GM11168 (cell line): ENCODE results near the gene TMEM101.

ENCODE experiments used
- in situ Hi-C: fragments of 300-500 bp; cut with MboI; formaldehyde crosslinking; loops from one replicate; pipeline ENCODE4 v1.12.0; 2022; ENCODE audit warnings: low sequenced_read_pairs; ENCODE audit not compliant: unreplicated experiment

Gene TMEM101

DNA sequence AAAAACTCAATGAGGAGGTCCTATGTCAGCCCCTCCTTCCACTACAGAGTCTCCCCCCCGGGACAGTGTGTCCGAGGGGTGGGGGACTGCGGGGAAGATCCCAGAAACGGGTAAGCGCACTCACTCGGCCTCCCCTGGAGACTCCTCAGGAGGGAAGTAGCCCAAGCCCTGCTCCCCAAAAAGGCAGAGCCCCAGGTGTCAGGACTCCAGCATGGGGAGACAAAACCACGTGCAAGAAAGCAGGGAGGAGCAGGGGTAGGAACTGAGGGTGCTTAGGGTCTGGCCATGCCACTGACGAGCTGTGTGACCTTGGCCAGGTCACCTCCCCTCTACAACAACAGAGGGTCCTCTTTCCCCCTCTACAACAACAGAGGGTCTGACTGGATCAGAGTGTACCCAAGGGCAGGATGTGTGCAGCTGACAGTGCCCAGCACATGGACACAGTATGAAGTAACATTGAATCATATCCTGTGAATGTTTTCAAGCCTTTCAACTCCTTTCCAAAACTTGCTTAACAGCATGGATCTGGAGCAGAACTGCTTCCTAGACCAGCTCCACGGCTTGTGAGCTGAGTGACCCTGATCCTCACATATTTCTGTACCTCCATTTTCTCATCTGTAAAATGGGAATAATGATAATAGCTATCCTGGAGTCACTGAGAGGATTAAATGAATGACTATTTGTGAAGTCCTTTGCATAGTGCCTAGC, 12.5 kb downstream of the TMEM101 start:
- in situ Hi-C loops = no loop called here

DNA sequence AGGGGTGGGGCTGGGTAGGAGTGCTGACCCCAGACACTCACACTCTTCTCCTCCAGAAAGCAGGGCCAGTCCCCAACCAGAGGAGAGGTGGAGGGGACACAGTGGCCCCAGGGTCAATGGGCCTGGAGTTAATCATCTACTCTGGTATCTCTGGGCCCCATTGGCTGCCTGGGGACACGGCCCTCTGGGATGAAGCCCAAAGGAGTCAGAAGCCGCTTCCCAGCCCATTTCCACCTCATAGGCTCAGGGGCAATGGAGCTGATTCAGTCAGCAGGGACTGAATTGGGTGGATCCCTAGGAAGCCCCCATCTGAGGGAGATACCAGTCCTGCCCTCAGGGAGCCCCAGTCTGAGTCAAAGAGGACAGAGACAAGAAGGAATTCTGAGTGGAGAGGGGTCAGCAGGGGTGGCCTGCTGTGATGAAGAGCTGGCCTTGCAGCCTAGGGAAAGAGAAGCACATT, 13.3 kb downstream of the TMEM101 start:
- in situ Hi-C loops = no loop called here

DNA sequence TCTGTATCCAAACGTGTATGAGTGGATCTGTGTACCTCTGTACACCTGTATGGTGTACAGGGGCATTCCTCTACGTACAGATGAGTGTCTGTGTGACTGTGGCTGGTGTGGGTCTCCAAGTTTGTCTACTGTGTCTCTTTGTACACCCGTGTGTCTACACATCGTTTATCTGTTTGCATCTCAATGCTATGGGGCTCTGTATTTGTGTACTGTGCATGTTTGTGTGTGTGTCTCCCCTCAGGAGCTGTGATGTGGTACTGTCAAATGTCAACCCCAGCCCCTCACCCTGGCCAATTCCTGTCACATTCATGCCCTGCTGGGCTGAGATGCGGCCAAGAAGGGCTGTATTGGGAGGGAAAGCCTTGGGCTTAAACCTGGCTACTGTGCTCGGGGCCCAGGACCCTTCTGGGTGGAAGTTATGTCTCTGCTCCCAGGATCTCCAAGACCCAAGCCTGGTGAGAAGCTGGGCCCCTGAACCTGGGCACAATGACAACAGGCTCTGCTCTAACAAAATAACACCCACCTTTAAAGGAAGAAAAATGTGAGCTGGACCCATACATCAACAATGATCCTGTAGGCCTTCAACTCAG, 13.8 kb downstream of the TMEM101 start:
- in situ Hi-C loops = no loop called here

DNA sequence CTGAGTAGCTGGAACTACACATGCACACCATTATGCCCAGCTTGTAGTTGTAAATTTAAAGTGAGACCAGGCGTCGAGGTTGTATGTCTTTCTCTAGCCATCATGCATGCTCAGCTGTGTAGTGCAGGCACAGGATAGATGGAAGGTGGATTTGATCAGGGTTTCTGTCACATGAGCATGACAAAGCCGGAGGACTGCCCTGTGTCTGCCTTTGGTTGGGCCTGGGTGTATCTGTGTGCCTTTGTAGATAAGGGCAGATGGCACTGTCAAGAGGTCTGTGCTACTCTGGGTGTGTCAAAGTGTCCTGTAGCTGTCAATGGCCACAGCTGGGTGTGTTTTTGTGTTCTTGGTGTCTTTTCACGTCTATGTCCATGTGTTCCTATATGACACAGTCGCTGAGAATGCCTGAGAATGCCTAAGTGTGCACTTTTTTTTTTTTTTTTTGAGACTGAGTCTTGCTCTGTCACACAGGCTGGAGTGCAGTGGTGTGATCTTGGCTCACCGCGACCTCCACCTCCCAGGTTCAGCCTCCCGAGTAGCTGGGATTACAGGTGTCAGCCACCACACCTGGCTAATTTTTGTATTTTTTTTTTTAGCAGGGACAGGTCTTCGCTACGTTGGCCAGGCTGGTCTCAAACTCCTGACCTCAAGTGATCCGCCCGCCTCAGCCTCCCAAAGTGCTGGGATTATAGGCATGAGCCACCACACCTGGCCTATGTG, 14.5 kb downstream of the TMEM101 start:
- in situ Hi-C loops = no loop called here

DNA sequence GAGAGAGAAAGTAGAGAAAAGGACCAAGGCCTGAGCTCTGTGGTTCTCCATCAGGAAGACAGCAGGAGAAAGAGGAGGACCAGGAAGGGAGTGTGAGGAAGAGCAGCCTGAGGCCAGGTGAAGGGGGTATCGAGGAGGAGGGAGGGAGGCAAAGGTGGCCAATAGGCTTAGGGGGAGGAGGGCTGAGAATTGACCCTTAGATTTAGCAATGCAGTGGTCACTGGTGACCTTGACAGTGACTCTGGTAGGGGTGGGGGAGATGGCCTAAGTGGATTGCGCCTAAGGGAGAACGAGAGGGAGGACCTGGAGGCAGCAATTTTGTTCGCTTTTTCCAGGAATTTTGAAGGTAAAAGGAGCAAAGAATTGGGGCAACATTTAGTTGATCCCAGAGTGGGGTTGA, 15.7 kb downstream of the TMEM101 start:
- in situ Hi-C loops = loop anchor here (10.0 kb wide), 1 partner anchor 54 kb away; the partner anchor contains the start of gene PPY

DNA sequence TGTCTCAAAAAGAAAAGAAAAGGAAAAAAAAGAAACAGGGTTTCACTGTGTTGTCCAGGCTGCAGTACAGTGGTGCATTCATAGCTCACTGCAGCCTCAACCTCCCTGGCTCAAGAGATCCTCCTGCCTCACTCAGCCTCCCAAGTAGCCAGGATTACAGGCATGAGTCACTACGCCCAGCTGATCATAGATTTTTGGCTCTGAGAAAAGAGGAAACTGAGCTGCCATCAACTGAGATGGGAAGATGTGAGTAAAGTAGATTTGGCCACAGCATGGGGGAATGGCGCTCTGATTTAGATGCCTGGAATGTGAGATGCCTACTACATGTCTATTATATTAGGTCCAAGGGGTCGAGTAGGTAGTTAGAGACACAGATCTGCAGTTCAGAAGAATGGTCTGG, 16.2 kb downstream of the TMEM101 start:
- in situ Hi-C loops = loop anchor here (10.0 kb wide), 1 partner anchor 54 kb away; the partner anchor contains the start of gene PPY

DNA sequence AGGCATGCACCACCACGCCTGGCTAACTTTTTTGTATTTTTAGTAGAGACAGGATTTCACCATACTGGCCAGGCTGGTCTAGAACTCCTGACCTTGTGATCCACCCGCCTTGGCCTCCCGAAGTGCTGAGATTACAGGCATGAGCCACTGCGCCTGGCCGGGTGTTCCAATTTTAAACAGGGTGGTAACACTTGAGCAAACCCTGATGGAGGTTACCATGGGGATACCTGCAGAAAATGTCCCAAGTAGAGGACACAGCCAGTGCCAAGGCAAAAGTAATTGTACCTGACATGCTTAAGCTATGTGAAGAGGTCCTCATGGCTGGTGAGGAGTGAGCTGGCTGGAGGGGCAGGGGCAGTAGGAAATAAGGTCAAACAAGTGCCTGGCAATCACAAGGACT, 17.6 kb downstream of the TMEM101 start:
- in situ Hi-C loops = loop anchor here (10.0 kb wide), 1 partner anchor 52 kb away; the partner anchor contains the start of gene PPY

DNA sequence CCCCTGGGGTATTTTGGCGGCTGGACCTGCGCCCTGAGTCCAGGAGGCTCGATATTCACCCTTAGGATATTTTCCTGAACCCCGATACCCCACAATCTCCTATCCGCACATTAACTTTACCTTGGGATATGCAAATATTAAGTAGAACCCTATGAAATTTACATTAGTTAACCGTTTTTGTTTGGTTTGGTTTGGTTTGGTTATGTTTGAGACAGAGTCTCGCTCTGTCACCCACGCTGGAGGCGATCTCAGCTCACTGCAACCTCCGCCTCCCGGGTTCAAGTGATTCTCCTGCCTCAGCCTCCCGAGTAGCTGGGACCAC, 19.7 kb downstream of the TMEM101 start:
- in situ Hi-C loops = loop anchor here (10.0 kb wide), 1 partner anchor 50 kb away; the partner anchor contains the start of gene PPY

DNA sequence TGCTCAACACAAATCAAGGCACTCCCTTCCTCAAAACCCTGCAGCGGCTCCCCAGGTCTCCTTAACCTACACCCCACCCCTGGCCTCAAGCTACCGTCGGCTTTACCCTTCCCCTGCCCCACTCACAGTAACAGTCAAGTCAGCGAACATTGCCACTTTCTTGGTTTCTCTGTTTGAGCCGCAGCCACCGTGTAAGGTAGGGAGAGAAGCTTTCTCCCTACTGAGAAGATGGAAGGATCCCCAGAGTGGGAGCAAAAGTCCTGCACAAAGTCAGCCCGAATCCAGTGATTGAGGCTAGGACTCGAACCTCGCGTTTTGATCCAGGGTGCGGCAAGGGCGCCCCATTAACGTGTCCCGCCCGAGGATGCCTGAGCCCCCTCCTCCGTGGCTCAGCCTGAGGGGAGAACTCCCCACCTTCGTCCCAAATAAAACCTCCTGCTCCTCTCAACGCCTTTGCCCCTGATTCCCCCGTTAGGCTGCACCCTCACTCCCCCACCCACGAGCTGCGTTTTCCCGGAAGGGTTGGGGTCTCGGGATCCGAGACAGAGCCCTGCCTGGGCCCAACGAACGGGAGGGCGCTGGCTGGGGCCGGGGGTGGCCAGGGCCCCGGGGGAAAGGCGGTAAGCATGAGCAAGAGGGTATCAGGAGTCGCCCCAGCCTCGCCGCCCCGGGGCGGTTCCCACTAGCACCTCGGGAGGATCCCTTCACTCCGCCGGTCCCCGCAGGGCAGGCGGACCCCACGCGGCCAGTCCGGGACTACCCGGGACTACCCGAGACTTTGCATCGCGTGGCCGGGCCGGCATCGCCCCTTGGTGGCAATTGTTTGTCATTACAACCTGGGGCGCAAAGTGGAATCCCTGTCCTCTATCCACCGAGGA, 20.3 kb downstream of the TMEM101 start:
- in situ Hi-C loops = loop anchor here (10.0 kb wide), 1 partner anchor 50 kb away; the partner anchor contains the start of gene PPY

DNA sequence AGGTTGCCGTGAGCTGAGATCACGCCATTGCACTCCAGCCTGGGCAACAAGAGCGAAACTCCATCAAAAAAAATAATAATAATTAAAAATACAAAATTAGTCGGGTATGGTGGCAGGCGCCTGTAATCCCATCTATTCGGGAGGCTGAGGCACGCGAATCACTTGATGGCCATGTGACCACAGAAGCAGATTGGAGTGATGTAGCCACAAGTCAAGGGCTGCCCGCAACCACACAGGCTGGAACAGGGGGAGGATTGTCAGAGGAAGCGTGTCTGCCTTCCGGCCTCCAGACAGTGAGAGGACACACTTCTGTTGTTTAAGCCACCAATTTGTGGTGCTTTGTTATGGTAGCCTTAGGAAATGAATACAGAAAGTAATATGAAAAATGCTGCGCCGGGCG, 22.1 kb downstream of the TMEM101 start:
- in situ Hi-C loops = loop anchor here (10.0 kb wide), 1 partner anchor 48 kb away; the partner anchor contains the start of gene PPY

DNA sequence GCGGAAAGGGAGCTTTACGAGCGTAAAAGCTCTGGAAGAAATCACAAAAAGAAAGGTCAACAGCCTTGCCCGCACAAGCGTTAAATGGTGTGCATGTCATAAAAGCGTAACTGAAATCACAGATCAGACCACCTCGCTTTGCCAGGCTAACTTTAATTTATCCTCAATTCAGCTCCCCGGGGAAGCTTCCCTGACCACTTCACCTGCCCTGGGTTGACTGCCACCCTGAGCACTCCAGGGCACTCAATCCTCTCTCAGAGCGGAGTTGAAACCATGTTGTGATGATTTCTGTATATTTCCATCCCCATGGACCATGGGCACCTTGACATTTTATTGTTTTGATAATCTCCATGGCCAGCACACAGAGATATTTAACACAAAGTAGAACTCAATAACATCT, 26.5 kb downstream of the TMEM101 start:
- in situ Hi-C loops = no loop called here

DNA sequence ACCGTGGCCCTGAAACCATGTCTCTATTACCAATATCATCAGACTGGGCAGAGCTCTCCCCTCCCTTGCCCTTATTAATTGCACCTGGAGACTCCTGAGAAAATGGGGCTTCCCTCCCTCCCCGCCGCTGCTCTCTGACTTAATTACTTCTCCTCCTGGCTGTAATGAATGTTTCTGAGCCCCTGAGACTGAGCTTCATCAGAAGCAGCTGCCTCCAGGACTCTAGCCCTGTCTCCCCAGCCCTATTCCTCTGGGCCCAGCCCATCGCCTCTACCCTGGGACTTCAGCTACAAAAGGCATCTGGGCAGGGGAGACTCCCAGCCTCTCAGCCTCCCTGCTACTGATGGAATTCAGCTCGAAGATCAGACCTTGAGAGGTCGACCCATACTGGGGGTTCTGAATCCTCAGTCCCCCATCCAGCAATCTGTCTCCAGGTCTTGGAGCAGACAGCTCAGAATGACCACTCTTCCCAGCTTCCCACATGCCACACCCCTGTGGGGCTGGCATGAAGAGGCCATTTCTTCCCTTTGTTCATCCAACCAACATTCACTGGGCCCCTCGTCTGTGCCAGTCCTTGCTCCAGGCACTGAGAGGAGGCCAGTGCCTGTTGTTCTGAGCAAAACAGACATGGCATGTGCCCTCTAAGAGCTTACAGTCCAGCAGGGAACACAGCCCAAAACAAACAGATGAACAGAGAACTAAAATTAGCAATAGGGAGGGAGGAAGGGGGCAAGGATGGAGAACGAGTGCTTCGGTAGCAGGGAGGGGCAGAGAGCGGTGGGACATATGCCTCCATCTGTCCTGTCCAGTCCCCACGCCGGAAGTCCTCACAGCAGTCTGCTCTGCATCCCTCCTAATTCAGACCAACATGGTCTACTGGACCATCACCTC, 27.4 kb downstream of the TMEM101 start:
- in situ Hi-C loops = no loop called here

DNA sequence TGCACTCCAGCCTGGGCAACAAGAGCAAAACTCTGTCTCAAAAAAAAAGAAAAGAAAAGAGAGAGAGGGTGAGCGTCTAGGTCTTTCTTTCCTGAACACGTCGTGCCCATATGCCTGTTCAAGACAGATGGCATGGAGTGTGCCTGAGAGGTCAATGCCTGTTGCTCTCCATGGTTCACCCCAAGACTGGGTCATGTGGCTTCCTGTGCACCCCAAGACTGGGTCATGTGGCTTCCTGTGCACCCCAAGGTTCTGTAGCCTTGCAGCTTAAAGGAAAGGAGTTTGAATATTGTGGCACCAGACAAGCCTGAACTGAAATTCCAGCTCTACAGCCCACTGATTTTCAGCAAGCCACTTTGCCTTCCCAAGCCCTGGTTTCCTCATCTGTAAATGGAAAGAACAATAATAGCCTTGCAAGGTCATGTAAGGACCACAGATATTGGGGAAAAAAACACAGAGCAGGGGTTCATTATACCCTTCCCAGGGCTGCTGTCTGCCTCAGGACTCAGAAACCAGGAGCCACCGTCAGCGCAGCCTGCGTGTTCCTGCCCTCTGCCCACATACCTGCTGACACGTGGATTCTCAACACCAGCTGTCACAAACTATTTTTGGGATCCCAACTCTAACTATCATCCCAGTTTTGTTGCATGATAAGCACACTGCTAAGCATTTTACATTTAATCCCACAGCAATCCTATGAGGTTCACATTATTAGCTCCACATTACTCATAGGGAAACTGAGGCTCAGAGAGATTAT, 28.4 kb downstream of the TMEM101 start:
- in situ Hi-C loops = no loop called here

DNA sequence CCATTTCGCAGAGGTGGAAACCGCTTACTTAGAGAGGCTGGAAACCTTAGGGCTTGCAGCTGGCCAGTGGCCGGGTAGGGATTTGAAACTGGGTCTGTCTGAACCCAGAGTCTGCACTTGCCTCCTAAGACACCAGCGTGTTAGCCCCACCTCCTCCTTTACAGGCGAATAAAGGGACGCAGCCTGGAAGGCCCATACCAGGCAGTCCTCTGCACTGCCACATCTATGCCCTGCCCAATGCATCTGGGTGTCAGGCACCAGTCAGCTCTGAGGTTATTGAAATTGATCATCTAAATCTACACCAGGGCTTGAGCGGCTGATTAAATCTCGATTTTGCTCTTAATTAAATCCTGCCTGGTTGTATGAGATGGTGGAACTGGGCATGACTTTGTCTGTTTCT, 30.2 kb downstream of the TMEM101 start:
- in situ Hi-C loops = no loop called here

DNA sequence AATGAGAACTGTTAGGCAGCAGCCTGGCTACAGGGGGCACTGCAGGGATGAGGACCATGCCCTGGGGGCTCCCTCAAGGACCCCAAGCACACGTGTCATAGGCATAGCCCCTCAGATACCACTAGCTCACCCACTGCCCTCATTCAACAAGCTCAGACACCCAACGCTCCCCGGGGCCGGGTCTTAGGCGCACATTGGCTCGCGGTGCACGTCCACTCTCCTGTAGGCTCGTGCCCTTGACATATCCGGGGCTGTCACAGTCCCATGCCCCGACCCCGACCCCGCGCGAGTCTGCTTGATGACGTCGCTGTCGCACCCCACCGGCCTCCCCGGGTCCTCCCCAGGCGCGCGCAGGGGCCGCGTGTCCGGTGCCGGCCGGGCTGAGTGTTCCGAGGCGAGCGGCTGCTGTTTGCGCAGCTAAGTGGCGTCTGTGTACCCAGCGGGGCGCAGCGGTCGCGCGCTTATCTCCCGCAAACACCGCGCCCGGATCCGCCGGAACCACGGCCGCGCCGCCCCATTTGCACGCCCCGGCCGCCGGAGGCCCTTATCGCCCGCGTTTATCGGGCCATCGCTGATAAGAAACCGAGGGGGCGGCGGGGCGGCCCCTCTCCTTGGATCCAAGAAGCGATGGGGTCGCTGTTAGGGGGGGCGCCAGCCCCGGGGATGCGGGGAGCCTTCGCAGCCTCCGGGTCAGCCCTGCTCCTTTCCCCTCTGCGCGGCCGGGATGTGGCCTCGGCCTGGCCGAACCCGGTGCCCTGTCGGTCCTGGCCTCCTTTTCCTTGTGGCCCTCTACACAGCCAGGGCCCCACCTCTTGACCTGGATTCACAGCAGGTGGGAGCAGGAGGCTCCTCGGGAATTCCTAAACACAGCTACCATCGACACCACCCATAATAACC, 31.0 kb downstream of the TMEM101 start:
- in situ Hi-C loops = no loop called here

DNA sequence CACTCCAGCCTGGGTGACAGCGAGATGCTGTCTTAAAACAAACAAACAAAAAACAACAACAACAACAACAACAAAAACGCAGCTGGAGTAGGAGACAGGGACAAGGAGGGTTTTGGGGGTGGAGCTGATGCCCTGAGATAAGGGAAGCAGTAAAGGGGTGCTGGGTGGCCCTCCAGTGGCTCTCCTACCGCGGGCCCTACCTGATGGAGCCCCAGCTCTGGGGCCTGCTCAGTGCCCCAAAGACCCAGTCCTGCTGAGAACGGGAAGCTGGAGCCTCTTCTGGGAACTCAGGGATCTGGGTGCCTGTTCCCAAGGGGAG, 31.6 kb downstream of the TMEM101 start:
- in situ Hi-C loops = no loop called here

DNA sequence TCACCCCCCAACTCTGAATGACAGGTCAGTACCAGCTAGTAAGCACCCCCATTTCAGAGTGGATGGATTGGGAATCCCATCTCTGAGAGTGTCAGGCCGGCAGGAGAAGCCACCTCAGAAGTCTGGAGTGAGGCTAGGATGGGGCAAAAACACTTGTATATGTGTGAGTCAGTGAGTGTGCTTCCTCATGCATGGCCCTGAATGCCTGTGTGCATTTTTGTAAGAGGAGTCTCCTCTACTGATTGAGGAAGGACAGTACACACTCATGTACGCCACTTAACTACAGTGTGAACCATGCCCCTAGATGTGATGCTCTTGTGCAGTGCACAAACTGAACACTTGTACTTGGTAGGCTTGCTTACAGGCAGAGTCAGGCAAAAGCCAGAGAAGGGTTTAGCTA, 32.6 kb downstream of the TMEM101 start:
- in situ Hi-C loops = no loop called here

DNA sequence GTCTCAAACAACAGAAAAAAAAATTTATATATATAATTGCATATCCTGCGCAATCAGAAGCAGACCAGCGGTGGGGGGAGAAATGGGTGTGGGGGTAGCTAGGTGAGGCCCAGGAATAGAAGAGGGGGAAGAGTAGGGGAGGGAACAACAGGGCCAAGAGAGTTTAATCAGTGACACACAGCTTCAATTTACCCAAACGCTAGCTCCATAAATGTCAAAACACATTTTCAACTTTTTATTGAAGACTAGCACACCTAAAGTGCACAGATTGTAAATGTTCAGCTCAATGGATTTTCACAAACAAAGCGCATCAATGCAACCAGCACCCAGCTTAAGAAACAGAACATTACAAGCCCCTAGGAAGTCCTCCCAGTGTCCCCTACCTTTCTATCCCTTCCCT, 35.1 kb downstream of the TMEM101 start:
- in situ Hi-C loops = no loop called here
